DOHH2 (cell line): ENCODE measurements around the gene FEM1B.

Experiments used
- EZH2phosphoT487 ChIP-seq: fragments of 200-600 bp; sonication (generic); IDR thresholded peaks from 2 replicates; pipeline ENCODE4 v1.6.1; 2017; ENCODE audit warnings: borderline replicate concordance, mild to moderate bottlenecking, antibody characterized with exemption, low read length, moderate library complexity, mixed read lengths
- TF ChIP-seq, protein P1 (sequence below): fragments of 200-600 bp; sonication (generic); IDR thresholded peaks from one replicate; pipeline ENCODE4 v1.5.1; 2014; ENCODE audit warnings: antibody characterized with exemption, mild to moderate bottlenecking, low read depth, low read length; ENCODE audit not compliant: poor library complexity, severe bottlenecking

- TF ChIP-seq, protein P1, sequence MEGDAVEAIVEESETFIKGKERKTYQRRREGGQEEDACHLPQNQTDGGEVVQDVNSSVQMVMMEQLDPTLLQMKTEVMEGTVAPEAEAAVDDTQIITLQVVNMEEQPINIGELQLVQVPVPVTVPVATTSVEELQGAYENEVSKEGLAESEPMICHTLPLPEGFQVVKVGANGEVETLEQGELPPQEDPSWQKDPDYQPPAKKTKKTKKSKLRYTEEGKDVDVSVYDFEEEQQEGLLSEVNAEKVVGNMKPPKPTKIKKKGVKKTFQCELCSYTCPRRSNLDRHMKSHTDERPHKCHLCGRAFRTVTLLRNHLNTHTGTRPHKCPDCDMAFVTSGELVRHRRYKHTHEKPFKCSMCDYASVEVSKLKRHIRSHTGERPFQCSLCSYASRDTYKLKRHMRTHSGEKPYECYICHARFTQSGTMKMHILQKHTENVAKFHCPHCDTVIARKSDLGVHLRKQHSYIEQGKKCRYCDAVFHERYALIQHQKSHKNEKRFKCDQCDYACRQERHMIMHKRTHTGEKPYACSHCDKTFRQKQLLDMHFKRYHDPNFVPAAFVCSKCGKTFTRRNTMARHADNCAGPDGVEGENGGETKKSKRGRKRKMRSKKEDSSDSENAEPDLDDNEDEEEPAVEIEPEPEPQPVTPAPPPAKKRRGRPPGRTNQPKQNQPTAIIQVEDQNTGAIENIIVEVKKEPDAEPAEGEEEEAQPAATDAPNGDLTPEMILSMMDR = no peak
- no peak for TF ChIP-seq EZH2phosphoT487
Observed at GRCh38 chr15:68343579-68344225, 66.2 kb downstream of the FEM1B start.
